ENCODE data around the gene PDSS2.

The PDSS2 gene

GRCh38 chr6:107244082-107244741 is 215.2 kb downstream of the PDSS2 start:
- Histone ChIP-seq H3K79me2 (ENCODE audit: insufficient read depth, low read length) (no peaks in the 10 kb centered on the region), H2AFZ (ENCODE audit: low read depth, low read length, severe bottlenecking) (no peak overlapping the region), H3K27ac (ENCODE audit: low read depth, low read length) (no peak overlapping the region), H3K36me3 (ENCODE audit: low read length) (no peaks in the 10 kb centered on the region), H3K4me2 (ENCODE audit: low read depth, low read length, poor library complexity, severe bottlenecking) (no peak overlapping the region), H3K9me3 (ENCODE audit: insufficient read depth, low read length) (no peaks in the 10 kb centered on the region), H3K4me3 (ENCODE audit: insufficient read depth, low read length, poor library complexity, severe bottlenecking) (no peak overlapping the region), H3F3A (ENCODE audit: insufficient read depth) (no peaks in the 10 kb centered on the region), H4K20me1 (ENCODE audit: low read depth, low read length) (no peaks in the 10 kb centered on the region), H3K27me3 (ENCODE audit: low read length) (no peaks in the 10 kb centered on the region), H3K9me2 (replicated peaks; ENCODE audit: insufficient read depth, low read length) (no peaks in the 10 kb centered on the region), H3K9ac (ENCODE audit: low read length) (no peak overlapping the region)
- TF ChIP-seq EZH2phosphoT487 (conservative IDR thresholded peaks at IDR 0.05; ENCODE audit: low read length): no peak
- TF ChIP-seq CTCF (IDR thresholded peaks at IDR 0.05; ENCODE audit: insufficient read depth, low read length, poor library complexity, severe bottlenecking): no peak

- no peaks in the 10 kb centered on the region for H3K36me3 ChIP-seq (ENCODE audit: low read length)
These were observed 215.9 kb downstream of the PDSS2 start for GRCh38 chr6:107243471-107243870.

GRCh38 chr6:107237992-107238660 is 221.2 kb downstream of the PDSS2 start:
- no peaks in the 10 kb centered on the region for H3K79me2 ChIP-seq (ENCODE audit: insufficient read depth, low read length)
- no peak overlapping the region for H3K4me2 ChIP-seq (ENCODE audit: low read depth, low read length, poor library complexity, severe bottlenecking)
- H3K4me3 ChIP-seq (ENCODE audit: insufficient read depth, low read length, poor library complexity, severe bottlenecking): no peak overlapping the region
- H3K27ac ChIP-seq (ENCODE audit: low read depth, low read length): no peak overlapping the region
- H4K20me1 ChIP-seq (ENCODE audit: low read depth, low read length): no peaks in the 10 kb centered on the region
- no peak overlapping the region for H3K9ac ChIP-seq (ENCODE audit: low read length)
- no peaks in the 10 kb centered on the region for H3K27me3 ChIP-seq (ENCODE audit: low read length)
- no peaks in the 10 kb centered on the region for H3K9me3 ChIP-seq (ENCODE audit: insufficient read depth, low read length)
- H3K36me3 ChIP-seq (ENCODE audit: low read length): no peaks in the 10 kb centered on the region
- H3F3A ChIP-seq (ENCODE audit: insufficient read depth): no peaks in the 10 kb centered on the region
- TF ChIP-seq CTCF (IDR thresholded peaks at IDR 0.05; ENCODE audit: insufficient read depth, low read length, poor library complexity, severe bottlenecking) (no peak), EZH2phosphoT487 (conservative IDR thresholded peaks at IDR 0.05; ENCODE audit: low read length) (no peak)
- H3K9me2 ChIP-seq (replicated peaks; ENCODE audit: insufficient read depth, low read length): no peaks in the 10 kb centered on the region
- no peak overlapping the region for H2AFZ ChIP-seq (ENCODE audit: low read depth, low read length, severe bottlenecking)

More at GRCh38 chr6:107243471-107243870, 215.9 kb downstream of the PDSS2 start:
- Histone ChIP-seq H3K79me2 (ENCODE audit: insufficient read depth, low read length) (no peaks in the 10 kb centered on the region), H3F3A (ENCODE audit: insufficient read depth) (no peaks in the 10 kb centered on the region), H3K9me2 (replicated peaks; ENCODE audit: insufficient read depth, low read length) (no peaks in the 10 kb centered on the region), H2AFZ (ENCODE audit: low read depth, low read length, severe bottlenecking) (no peak overlapping the region), H3K27me3 (ENCODE audit: low read length) (no peaks in the 10 kb centered on the region), H3K9me3 (ENCODE audit: insufficient read depth, low read length) (no peaks in the 10 kb centered on the region), H3K4me2 (ENCODE audit: low read depth, low read length, poor library complexity, severe bottlenecking) (no peak overlapping the region), H3K4me3 (ENCODE audit: insufficient read depth, low read length, poor library complexity, severe bottlenecking) (no peak overlapping the region), H4K20me1 (ENCODE audit: low read depth, low read length) (no peaks in the 10 kb centered on the region), H3K27ac (ENCODE audit: low read depth, low read length) (no peak overlapping the region), H3K9ac (ENCODE audit: low read length) (no peak overlapping the region)
- no peak for TF ChIP-seq EZH2phosphoT487 (conservative IDR thresholded peaks at IDR 0.05; ENCODE audit: low read length)
- no peak for TF ChIP-seq CTCF (IDR thresholded peaks at IDR 0.05; ENCODE audit: insufficient read depth, low read length, poor library complexity, severe bottlenecking)

All from SU-DHL-6 (cell line).